Activated T-helper 2 cell treated with anti-CD3 and anti-CD28 coated beads, Interferon-gamma antibody, Interleukin-2, Interleukin-4, amounts not matched to agents 10 μg/mL and 5 μg/mL and 100 μg/mL, durations not matched to agents 14 hours and 24 hours and 36 hours (primary cell): ENCODE data around the gene PRDX2. TPM values are rescaled to one million over a fixed set of nuclear protein-coding genes. Genes with fewer than 3 reads are reported as not detected.

Experiments
- DNase-seq: peaks from one replicate; pipeline ENCODE4 v3.0.0; 2021; ENCODE audit warnings: low spot score
- H3K27ac Mint-ChIP-seq: one replicate; pipeline ENCODE4 v1.8.0; 2021; ENCODE audit warnings: mixed read lengths
- H3K27me3 Mint-ChIP-seq: one replicate; pipeline ENCODE4 v1.8.0; 2021; ENCODE audit warnings: low read depth, mixed read lengths
- H3K36me3 Mint-ChIP-seq: one replicate; pipeline ENCODE4 v1.8.0; 2021; ENCODE audit warnings: low read depth, mixed read lengths
- H3K4me1 Mint-ChIP-seq: one replicate; pipeline ENCODE4 v1.8.0; 2021; ENCODE audit warnings: low read depth, mixed read lengths
- H3K4me3 Mint-ChIP-seq: one replicate; pipeline ENCODE4 v1.8.0; 2021; ENCODE audit warnings: low read depth, mild to moderate bottlenecking, moderate library complexity, mixed read lengths
- H3K9me3 Mint-ChIP-seq: one replicate; pipeline ENCODE4 v1.8.0; 2021; ENCODE audit warnings: mixed read lengths
- intact Hi-C: fragments of 100-400 bp; cut with micrococcal nuclease; formaldehyde crosslinking; loops from one replicate; pipeline ENCODE4 v1.15.1; 2023
- total RNA-seq: library from RNA; stranded (reverse); gene quantifications from 2 replicates; pipeline ENCODE4 v1.2.3, GENCODE V29; 2022

Gene PRDX2
- total RNA-seq, 1 donor from 2014 or later = 274 TPM

DNA sequence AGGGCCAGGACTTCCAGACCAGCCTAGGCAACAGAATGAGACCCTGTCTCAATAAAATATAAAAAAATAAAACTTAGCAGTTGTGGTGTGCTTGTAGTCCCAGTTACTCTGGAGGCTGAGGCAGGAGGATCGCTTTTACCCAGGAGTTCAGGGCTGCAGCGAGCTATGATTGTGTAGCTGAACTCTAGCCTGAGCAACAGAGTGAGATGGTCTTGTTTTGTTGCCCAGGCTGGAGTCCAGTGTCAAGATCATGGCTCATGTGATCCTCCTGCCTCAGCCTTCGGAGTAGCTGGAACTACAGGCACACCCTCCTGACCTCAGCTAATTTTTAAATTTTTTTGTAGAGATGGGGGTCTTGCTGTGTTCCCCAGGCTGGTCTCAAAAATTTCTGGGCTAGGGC, 14.6 kb downstream of the PRDX2 start:
- Mint-ChIP-seq H3K9me3 (no peaks in the 10 kb centered on the region), H3K36me3 (peaks cover 4% of the 10 kb centered on the region), H3K4me3 (no peak overlapping the region), H3K27me3 (no peaks in the 10 kb centered on the region), H3K4me1 (peaks cover 23% of the 10 kb centered on the region), H3K27ac (peak overlapping the region; percentile 44)
- DNase-seq = no peak
- intact Hi-C loops = no loop called here

DNA sequence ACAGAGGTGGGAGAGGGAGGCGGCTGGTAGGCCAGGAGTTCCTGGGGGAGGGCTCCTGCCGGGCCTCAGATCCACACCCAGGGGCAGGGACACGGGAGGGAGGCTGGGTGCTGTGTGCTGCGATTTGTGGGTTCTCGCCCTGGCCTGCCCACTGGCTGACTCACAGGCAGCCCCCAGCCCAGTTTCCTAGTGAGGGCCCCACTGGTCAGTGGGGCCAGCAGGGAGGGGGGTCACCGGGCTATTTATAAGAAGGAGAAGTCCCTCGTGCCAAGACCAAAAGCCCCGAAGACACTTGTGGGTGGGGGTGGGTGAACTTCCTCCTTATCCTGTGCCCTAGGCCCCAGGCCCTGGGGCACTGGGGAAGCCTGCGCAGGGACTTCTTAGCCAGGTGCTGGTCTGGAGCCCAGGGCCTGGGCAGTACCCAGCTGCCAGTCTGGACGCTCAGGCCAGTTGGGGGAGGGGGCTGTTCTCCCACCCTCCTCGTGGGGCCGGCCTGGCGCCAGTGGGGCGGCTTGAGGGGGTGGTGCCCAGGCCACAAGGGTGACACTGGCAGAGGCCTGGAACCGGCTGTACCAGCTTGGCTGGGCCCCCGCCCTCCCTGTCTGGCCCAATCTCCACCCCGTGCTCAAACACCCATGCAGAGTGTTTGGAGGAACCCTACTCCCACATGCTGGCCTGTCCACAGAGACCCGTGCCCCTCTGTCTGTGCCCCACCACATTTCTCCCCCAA, 15.3 kb downstream of the PRDX2 start:
- H3K9me3 Mint-ChIP-seq = no peaks in the 10 kb centered on the region
- H3K36me3 Mint-ChIP-seq = no peaks in the 10 kb centered on the region
- no peaks in the 10 kb centered on the region for H3K27me3 Mint-ChIP-seq
- no peak overlapping the region for H3K4me3 Mint-ChIP-seq
- intact Hi-C loops = no loop called here
- H3K27ac Mint-ChIP-seq = peak overlapping the region; percentile 44
- DNase-seq = no peak
- peaks cover 27% of the 10 kb centered on the region for H3K4me1 Mint-ChIP-seq

GRCh38 chr19:12785431-12786031, 16.1 kb downstream of the PRDX2 start:
- intact Hi-C loops = no loop called here
- no peak overlapping the region for H3K4me3 Mint-ChIP-seq
- no peak overlapping the region for H3K27ac Mint-ChIP-seq
- no peaks in the 10 kb centered on the region for H3K36me3 Mint-ChIP-seq
- no peaks in the 10 kb centered on the region for H3K27me3 Mint-ChIP-seq
- H3K4me1 Mint-ChIP-seq = peaks cover 23% of the 10 kb centered on the region
- H3K9me3 Mint-ChIP-seq = no peaks in the 10 kb centered on the region
- DNase-seq = no peak

DNA sequence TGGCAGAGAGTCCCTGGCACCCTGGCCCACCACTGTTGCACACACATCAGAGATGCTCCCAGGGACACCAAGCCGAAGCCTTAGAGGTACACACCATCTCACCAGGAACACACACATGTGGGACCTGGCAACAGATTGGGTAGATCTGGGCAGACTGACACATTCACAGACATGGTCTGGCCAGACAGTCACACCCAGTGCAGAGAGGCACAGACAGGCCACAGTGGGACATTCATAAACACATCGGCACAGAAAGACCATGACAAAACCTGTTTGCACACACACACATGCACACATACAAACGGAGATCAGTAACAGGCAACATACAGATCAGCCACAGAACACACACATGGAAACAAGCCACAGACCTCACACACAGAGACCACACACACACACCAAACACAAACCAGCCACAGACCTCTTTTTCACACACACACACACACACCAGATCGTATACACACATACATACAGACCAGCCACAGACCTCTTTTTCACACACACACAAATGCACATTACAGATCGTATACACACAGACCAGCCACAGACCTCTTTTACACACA, 16.6 kb downstream of the PRDX2 start:
- intact Hi-C loops = no loop called here
- Mint-ChIP-seq H3K36me3 (no peaks in the 10 kb centered on the region), H3K9me3 (no peaks in the 10 kb centered on the region), H3K27ac (no peak overlapping the region), H3K27me3 (no peaks in the 10 kb centered on the region), H3K4me3 (no peak overlapping the region), H3K4me1 (peaks cover 20% of the 10 kb centered on the region)
- DNase-seq = no peak

GRCh38 chr19:12784394-12784870, 17.2 kb downstream of the PRDX2 start:
- intact Hi-C loops = no loop called here

GRCh38 chr19:12783849-12784393, 17.7 kb downstream of the PRDX2 start:
- intact Hi-C loops = no loop called here
- Mint-ChIP-seq H3K36me3 (no peaks in the 10 kb centered on the region), H3K9me3 (no peaks in the 10 kb centered on the region), H3K27ac (no peak overlapping the region), H3K4me1 (peaks cover 21% of the 10 kb centered on the region), H3K27me3 (no peaks in the 10 kb centered on the region), H3K4me3 (peak overlapping the region; percentile 65)
- DNase-seq = no peak

More at GRCh38 chr19:12784394-12784870, 17.2 kb downstream of the PRDX2 start:
- H3K27ac Mint-ChIP-seq = no peak overlapping the region
- no peaks in the 10 kb centered on the region for H3K27me3 Mint-ChIP-seq
- no peak for DNase-seq
- H3K9me3 Mint-ChIP-seq = no peaks in the 10 kb centered on the region
- no peaks in the 10 kb centered on the region for H3K36me3 Mint-ChIP-seq
- peaks cover 21% of the 10 kb centered on the region for H3K4me1 Mint-ChIP-seq
- no peak overlapping the region for H3K4me3 Mint-ChIP-seq

DNA sequence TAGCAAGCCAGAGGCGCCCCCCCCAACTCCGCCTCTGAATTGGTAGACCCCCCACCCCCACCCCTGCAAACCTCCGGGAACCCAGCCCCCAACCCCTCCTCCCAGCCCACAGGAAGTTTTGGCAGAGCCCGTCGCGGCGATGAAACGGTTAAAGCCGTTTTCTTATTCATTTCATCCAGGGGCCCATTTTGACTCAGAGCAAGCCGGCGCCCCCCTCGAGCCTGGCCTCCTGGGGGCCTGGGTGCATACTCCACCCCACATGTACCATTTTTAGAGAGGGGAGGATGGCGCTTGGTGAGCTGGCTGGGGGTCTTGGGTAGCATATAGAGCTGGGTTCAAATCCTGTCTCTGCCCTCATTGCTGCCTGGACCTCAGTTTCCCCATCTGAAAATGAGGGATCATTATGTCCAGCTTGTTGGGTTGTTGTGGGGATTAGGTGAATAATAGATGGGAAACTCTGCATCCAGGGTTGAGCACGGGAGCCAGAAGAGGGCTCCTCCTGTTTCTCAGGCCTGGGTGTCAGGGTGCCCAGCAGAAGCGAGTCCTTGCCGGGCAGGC, 18.2 kb downstream of the PRDX2 start:
- peak overlapping the region; percentile 65 for H3K4me3 Mint-ChIP-seq
- no peaks in the 10 kb centered on the region for H3K9me3 Mint-ChIP-seq
- DNase-seq = peak; percentile 58
- no peak overlapping the region for H3K27ac Mint-ChIP-seq
- no peaks in the 10 kb centered on the region for H3K27me3 Mint-ChIP-seq
- intact Hi-C loops = no loop called here
- H3K36me3 Mint-ChIP-seq = no peaks in the 10 kb centered on the region
- H3K4me1 Mint-ChIP-seq = peaks cover 22% of the 10 kb centered on the region

DNA sequence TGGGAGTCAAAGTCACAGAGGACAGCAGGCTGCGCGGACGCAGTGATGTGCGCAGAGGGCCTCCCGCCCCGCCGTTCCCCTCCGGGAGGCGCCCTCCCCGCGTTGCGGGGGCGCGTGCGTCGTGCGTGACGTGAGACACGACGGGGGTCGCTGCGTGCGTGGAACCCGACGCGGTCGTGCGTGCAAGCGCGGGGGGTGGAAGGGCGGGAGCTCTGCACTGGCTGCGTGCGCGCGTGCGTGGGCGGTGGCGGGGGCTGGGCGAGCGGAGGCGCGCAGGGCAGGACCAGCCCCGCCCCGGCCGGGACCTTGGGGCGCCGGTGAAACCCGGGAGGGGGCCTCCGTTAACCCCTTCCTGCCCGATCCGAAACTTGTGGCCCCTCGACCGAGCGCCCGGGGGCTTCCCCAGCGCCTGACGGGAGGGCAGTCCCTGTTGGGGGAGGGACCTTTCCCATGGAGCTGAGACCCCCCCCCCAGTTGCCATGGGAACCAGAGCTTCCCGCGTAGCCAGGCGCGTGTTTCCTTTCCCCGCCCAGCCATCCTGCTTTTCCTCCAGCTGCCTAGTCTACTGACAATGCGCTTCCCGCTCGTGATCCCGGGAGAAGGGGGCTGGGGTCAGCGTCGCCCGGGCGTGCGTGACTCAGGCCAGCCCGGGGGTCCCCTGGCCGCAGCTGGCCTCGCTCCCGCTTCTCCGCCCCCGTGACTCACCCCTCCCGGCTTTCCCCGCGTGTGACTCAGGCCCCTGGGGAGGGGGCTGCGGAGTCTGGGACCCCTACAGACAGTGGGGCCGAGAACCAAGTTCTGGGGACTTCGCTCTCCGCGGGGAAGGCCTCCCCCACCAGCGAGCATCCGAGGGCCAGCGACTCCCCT, 18.9 kb downstream of the PRDX2 start:
- Mint-ChIP-seq H3K36me3 (no peaks in the 10 kb centered on the region), H3K4me3 (peak overlapping the region; percentile 85), H3K27me3 (no peaks in the 10 kb centered on the region), H3K9me3 (no peaks in the 10 kb centered on the region), H3K27ac (peak overlapping the region; percentile 99), H3K4me1 (peaks cover 23% of the 10 kb centered on the region)
- intact Hi-C loops = loop anchor here (1.0 kb wide), 1 partner anchor 9 kb away; the partner anchor contains the start of gene JUNB
- DNase-seq = peak; percentile 82

GRCh38 chr19:12782174-12782423, 19.5 kb downstream of the PRDX2 start:
- H3K27ac Mint-ChIP-seq = peak overlapping the region; percentile 99
- H3K27me3 Mint-ChIP-seq = no peaks in the 10 kb centered on the region
- no peak for DNase-seq
- intact Hi-C loops = loop anchor here (1.0 kb wide), 1 partner anchor 9 kb away; the partner anchor contains the start of gene JUNB
- H3K36me3 Mint-ChIP-seq = no peaks in the 10 kb centered on the region
- H3K9me3 Mint-ChIP-seq = no peaks in the 10 kb centered on the region
- H3K4me1 Mint-ChIP-seq = peaks cover 27% of the 10 kb centered on the region
- peak overlapping the region; percentile 85 for H3K4me3 Mint-ChIP-seq

GRCh38 chr19:12779162-12779993, 22.2 kb downstream of the PRDX2 start:
- intact Hi-C loops = no loop called here
- H3K4me3 Mint-ChIP-seq = peak overlapping the region; percentile 88
- peaks cover 27% of the 10 kb centered on the region for H3K4me1 Mint-ChIP-seq
- H3K9me3 Mint-ChIP-seq = no peaks in the 10 kb centered on the region
- peak overlapping the region; percentile 94 for H3K27ac Mint-ChIP-seq
- no peak for DNase-seq
- no peaks in the 10 kb centered on the region for H3K36me3 Mint-ChIP-seq
- no peaks in the 10 kb centered on the region for H3K27me3 Mint-ChIP-seq

- no peak for DNase-seq
- no peaks in the 10 kb centered on the region for H3K27me3 Mint-ChIP-seq
- peak overlapping the region; percentile 94 for H3K27ac Mint-ChIP-seq
- H3K4me1 Mint-ChIP-seq = peaks cover 27% of the 10 kb centered on the region
- no peaks in the 10 kb centered on the region for H3K9me3 Mint-ChIP-seq
- peak overlapping the region; percentile 88 for H3K4me3 Mint-ChIP-seq
- no peaks in the 10 kb centered on the region for H3K36me3 Mint-ChIP-seq
- intact Hi-C loops = no loop called here
These were observed 22.8 kb downstream of the PRDX2 start for GRCh38 chr19:12778905-12779161.
